Measurements from ENCODE around the gene THSD7B.

- TF ChIP-seq POLR2A (IDR thresholded peaks at IDR 0.05; ENCODE audit: low read length), result no peak
- TF ChIP-seq GATA1 (IDR thresholded peaks at IDR 0.05; ENCODE audit: low read depth, low read length), result no peak
These were observed 613.8 kb downstream of the THSD7B start for GRCh38 chr2:137379186-137379585.

Data from erythroblast (primary cell).